HEK293 (cell line): ENCODE data around the gene CCDC102B.

Source experiments
- CTCF ChIA-PET: fragments of 350-600 bp; formaldehyde crosslinking; extraction: SDS; loops from one replicate; lab custom pipeline; 2021; ENCODE audit warnings: antibody characterized with exemption; lab: Yijun Ruan, JAX
- POLR2A ChIA-PET: fragments of 300-600 bp; formaldehyde crosslinking; extraction: SDS; loops from one replicate; lab custom pipeline; 2020; ENCODE audit warnings: antibody characterized with exemption, inconsistent platforms; lab: Yijun Ruan, JAX
- H3K27ac ChIP-seq: fragments of 200-500 bp; sonication (Bioruptor generic); 2 replicates; pipeline ENCODE4 v1.5.1; 2014; ENCODE audit warnings: low read depth, low read length, control low read depth, inconsistent platforms; ENCODE audit errors: extremely low read depth
- H3K36me3 ChIP-seq, 2 experiments: fragments of 200-500 bp in 1 of 2; sonication (Bioruptor generic) in 1 of 2; 1 replicate in 1 of 2; 2 replicates in 1 of 2; pipeline ENCODE4 v1.5.1; 2014 to 2017; ENCODE audit warnings: inconsistent platforms in 2 of 2, low read length in 2 of 2; ENCODE audit not compliant: control insufficient read depth in 2 of 2, insufficient read depth in 1 of 2
- H3K4me1 ChIP-seq: fragments of 200-500 bp; sonication (Bioruptor generic); 2 replicates; pipeline ENCODE4 v1.5.1; 2014; ENCODE audit warnings: mild to moderate bottlenecking, low read length, inconsistent platforms; ENCODE audit not compliant: control insufficient read depth, insufficient read depth
- H3K4me3 ChIP-seq: 2 replicates; pipeline ENCODE4 v1.5.1; 2011; ENCODE audit warnings: low read depth, mild to moderate bottlenecking, control low read depth, low read length, moderate library complexity
- H3K9me3 ChIP-seq: fragments of 200-500 bp; sonication (Bioruptor generic); 2 replicates; pipeline ENCODE4 v1.5.1; 2014; ENCODE audit warnings: low read depth, low read length, inconsistent platforms; ENCODE audit not compliant: control insufficient read depth, insufficient read depth
- HOXC10 ChIP-seq: sonication (generic); formaldehyde crosslinking; IDR thresholded peaks from 2 replicates; pipeline ENCODE4 v1.8.1; 2023; ENCODE audit warnings: mild to moderate bottlenecking, missing genetic modification reagents
- KLF1 ChIP-seq: fragments of 450-650 bp; formaldehyde crosslinking; IDR thresholded peaks from 2 replicates; pipeline ENCODE4 v1.5.1; 2016; ENCODE audit warnings: missing biosample characterization, missing genetic modification characterization
- MZF1 ChIP-seq: fragments of 450-650 bp; formaldehyde crosslinking; IDR thresholded peaks from 2 replicates; pipeline ENCODE4 v1.5.1; 2017; ENCODE audit warnings: missing biosample characterization, missing genetic modification characterization, borderline replicate concordance
- SP2 ChIP-seq: fragments of 450-650 bp; formaldehyde crosslinking; IDR thresholded peaks from 2 replicates; pipeline ENCODE4 v1.5.1; 2016; ENCODE audit warnings: missing biosample characterization, missing genetic modification characterization
- SP3 ChIP-seq: fragments of 450-650 bp; formaldehyde crosslinking; IDR thresholded peaks from 2 replicates; pipeline ENCODE4 v1.5.1; 2016; ENCODE audit warnings: missing biosample characterization, missing genetic modification characterization
- ZBTB1 ChIP-seq: fragments of 450-650 bp; formaldehyde crosslinking; IDR thresholded peaks from 2 replicates; pipeline ENCODE4 v1.5.1; 2016; ENCODE audit warnings: missing biosample characterization, missing genetic modification characterization
- ZNF112 ChIP-seq: fragments of 450-650 bp; formaldehyde crosslinking; IDR thresholded peaks from 2 replicates; pipeline ENCODE4 v1.5.0; 2017; ENCODE audit warnings: missing biosample characterization, missing genetic modification characterization
- ZNF121 ChIP-seq: fragments of 450-650 bp; formaldehyde crosslinking; IDR thresholded peaks from 2 replicates; pipeline ENCODE4 v1.5.1; 2016; ENCODE audit warnings: missing biosample characterization, missing genetic modification characterization
- ZNF133 ChIP-seq: fragments of 450-650 bp; formaldehyde crosslinking; IDR thresholded peaks from 2 replicates; pipeline ENCODE4 v1.5.1; 2016; ENCODE audit warnings: missing biosample characterization, missing genetic modification characterization
- ZNF146 ChIP-seq: fragments of 450-650 bp; formaldehyde crosslinking; IDR thresholded peaks from 2 replicates; pipeline ENCODE4 v1.5.1; 2016; ENCODE audit warnings: missing biosample characterization, missing genetic modification characterization
- ZNF202 ChIP-seq: fragments of 450-650 bp; formaldehyde crosslinking; IDR thresholded peaks from 2 replicates; pipeline ENCODE4 v1.5.1; 2016; ENCODE audit warnings: missing biosample characterization, missing genetic modification characterization, borderline replicate concordance
- ZNF221 ChIP-seq: fragments of 450-650 bp; formaldehyde crosslinking; IDR thresholded peaks from 2 replicates; pipeline ENCODE4 v1.5.1; 2017; ENCODE audit warnings: missing biosample characterization, missing genetic modification characterization, borderline replicate concordance
- ZNF311 ChIP-seq: fragments of 450-650 bp; formaldehyde crosslinking; IDR thresholded peaks from 2 replicates; pipeline ENCODE4 v1.5.1; 2017; ENCODE audit warnings: missing biosample characterization, missing genetic modification characterization, borderline replicate concordance
- ZNF335 ChIP-seq: fragments of 450-650 bp; formaldehyde crosslinking; conservative IDR thresholded peaks from 2 replicates; pipeline ENCODE4 v1.5.1; 2016; ENCODE audit warnings: missing biosample characterization, missing genetic modification characterization
- ZNF404 ChIP-seq: fragments of 450-650 bp; formaldehyde crosslinking; IDR thresholded peaks from 2 replicates; pipeline ENCODE4 v1.5.1; 2017; ENCODE audit warnings: missing biosample characterization, missing genetic modification characterization
- ZNF610 ChIP-seq: fragments of 450-650 bp; formaldehyde crosslinking; IDR thresholded peaks from 2 replicates; pipeline ENCODE4 v1.5.1; 2016; ENCODE audit warnings: missing biosample characterization, missing genetic modification characterization, borderline replicate concordance
- ZNF747 ChIP-seq: fragments of 450-650 bp; formaldehyde crosslinking; IDR thresholded peaks from 2 replicates; pipeline ENCODE4 v1.5.1; 2016; ENCODE audit warnings: missing biosample characterization, missing genetic modification characterization
- TF ChIP-seq, protein P1 (sequence below): fragments of 450-650 bp; formaldehyde crosslinking; IDR thresholded peaks from 2 replicates; pipeline ENCODE4 v1.5.1; 2017; ENCODE audit warnings: missing biosample characterization, missing genetic modification characterization
- TF ChIP-seq, protein P2 (sequence below): fragments of 450-650 bp; formaldehyde crosslinking; IDR thresholded peaks from 2 replicates; pipeline ENCODE4 v1.5.1; 2016; ENCODE audit warnings: missing biosample characterization, missing genetic modification characterization
- TF ChIP-seq, protein P3 (sequence below): fragments of 450-650 bp; formaldehyde crosslinking; IDR thresholded peaks from 2 replicates; pipeline ENCODE4 v1.5.1; 2016; ENCODE audit warnings: missing biosample characterization, missing genetic modification characterization, borderline replicate concordance
- TF ChIP-seq, protein P4 (sequence below): fragments of 450-650 bp; formaldehyde crosslinking; conservative IDR thresholded peaks from 2 replicates; pipeline ENCODE4 v1.5.1; 2016; ENCODE audit warnings: low read depth, missing biosample characterization, missing genetic modification characterization

Gene CCDC102B

DNA sequence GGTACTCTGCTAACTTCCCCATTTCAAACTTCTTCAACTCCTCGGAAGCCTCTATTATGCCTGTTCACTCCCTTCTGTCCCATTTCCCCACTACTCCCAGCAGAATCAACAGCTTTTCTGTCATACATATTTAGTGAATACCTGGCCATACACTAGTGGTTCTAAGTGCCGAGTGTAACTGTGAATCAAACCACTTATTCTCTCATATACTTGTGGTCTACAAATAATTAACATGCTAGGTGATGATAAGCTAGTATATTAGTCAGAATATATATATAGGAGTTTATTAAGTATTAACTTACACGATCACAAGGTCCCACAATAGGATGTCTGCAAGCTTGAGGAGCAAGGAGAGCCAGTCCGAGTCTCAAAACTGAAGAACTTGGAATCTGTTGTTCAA is 150.7 kb downstream of the CCDC102B start:
- H3K4me3 ChIP-seq: no peak overlapping the region
- TF ChIP-seq, protein P1, sequence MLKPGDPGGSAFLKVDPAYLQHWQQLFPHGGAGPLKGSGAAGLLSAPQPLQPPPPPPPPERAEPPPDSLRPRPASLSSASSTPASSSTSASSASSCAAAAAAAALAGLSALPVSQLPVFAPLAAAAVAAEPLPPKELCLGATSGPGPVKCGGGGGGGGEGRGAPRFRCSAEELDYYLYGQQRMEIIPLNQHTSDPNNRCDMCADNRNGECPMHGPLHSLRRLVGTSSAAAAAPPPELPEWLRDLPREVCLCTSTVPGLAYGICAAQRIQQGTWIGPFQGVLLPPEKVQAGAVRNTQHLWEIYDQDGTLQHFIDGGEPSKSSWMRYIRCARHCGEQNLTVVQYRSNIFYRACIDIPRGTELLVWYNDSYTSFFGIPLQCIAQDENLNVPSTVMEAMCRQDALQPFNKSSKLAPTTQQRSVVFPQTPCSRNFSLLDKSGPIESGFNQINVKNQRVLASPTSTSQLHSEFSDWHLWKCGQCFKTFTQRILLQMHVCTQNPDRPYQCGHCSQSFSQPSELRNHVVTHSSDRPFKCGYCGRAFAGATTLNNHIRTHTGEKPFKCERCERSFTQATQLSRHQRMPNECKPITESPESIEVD (tag by site-specific recombination): no peak
- TF ChIP-seq SP2 (no peak), ZNF335 (tag by site-specific recombination) (no peak), ZNF202 (tag by site-specific recombination) (no peak), ZNF112 (tag by site-specific recombination) (no peak), ZNF121 (tag by site-specific recombination) (no peak), ZBTB1 (tag by site-specific recombination) (no peak), ZNF404 (tag by site-specific recombination) (no peak)
- TF ChIP-seq, all 188 proteins: peak for 0
- ChIA-PET POLR2A (no interaction called here), CTCF (no interaction called here)
- H3K36me3 ChIP-seq: no peaks in the 10 kb centered on the region
- H3K9me3 ChIP-seq: no peaks in the 10 kb centered on the region
- no peak overlapping the region for H3K27ac ChIP-seq
- H3K4me1 ChIP-seq: no peaks in the 10 kb centered on the region

DNA sequence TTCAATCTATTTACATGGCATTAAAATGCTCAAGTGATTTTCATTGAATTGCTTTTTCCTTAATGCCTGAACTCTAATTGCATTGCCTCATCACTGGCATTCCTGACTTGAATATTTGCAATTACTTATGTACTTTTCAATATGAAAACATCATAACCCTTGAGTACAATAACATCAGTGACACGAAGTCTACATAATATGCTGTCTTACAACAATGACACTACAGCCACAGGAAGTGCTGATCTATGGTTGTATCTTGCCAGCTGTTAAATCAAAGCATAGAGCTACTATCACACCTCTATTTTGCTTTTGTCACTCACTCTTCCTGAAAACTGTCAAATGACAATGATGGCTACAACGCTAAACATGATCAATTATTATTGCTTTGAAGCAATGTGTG is 156.9 kb downstream of the CCDC102B start:
- H3K27ac ChIP-seq: no peak overlapping the region
- no peak overlapping the region for H3K4me3 ChIP-seq
- H3K36me3 ChIP-seq: no peaks in the 10 kb centered on the region
- H3K4me1 ChIP-seq: no peaks in the 10 kb centered on the region
- CTCF ChIA-PET: no interaction called here
- no peaks in the 10 kb centered on the region for H3K9me3 ChIP-seq
- POLR2A ChIA-PET: no interaction called here
- TF ChIP-seq ZNF146 (tag by site-specific recombination): no peak
- TF ChIP-seq, protein P2, sequence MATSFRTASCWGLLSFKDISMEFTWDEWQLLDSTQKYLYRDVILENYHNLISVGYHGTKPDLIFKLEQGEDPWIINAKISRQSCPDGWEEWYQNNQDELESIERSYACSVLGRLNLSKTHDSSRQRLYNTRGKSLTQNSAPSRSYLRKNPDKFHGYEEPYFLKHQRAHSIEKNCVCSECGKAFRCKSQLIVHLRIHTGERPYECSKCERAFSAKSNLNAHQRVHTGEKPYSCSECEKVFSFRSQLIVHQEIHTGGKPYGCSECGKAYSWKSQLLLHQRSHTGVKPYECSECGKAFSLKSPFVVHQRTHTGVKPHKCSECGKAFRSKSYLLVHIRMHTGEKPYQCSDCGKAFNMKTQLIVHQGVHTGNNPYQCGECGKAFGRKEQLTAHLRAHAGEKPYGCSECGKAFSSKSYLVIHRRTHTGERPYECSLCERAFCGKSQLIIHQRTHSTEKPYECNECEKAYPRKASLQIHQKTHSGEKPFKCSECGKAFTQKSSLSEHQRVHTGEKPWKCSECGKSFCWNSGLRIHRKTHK (tag by site-specific recombination): no peak
- no peak for TF ChIP-seq ZNF133 (tag by site-specific recombination)
- TF ChIP-seq HOXC10 (CRISPR knock-in tag): no peak
- no peak for TF ChIP-seq ZNF221 (tag by site-specific recombination)
- TF ChIP-seq ZNF747 (tag by site-specific recombination): no peak
- TF ChIP-seq ZNF610 (tag by site-specific recombination): no peak
- no peak for TF ChIP-seq ZNF311 (tag by site-specific recombination)
- TF ChIP-seq KLF1: no peak
- TF ChIP-seq, protein P3, sequence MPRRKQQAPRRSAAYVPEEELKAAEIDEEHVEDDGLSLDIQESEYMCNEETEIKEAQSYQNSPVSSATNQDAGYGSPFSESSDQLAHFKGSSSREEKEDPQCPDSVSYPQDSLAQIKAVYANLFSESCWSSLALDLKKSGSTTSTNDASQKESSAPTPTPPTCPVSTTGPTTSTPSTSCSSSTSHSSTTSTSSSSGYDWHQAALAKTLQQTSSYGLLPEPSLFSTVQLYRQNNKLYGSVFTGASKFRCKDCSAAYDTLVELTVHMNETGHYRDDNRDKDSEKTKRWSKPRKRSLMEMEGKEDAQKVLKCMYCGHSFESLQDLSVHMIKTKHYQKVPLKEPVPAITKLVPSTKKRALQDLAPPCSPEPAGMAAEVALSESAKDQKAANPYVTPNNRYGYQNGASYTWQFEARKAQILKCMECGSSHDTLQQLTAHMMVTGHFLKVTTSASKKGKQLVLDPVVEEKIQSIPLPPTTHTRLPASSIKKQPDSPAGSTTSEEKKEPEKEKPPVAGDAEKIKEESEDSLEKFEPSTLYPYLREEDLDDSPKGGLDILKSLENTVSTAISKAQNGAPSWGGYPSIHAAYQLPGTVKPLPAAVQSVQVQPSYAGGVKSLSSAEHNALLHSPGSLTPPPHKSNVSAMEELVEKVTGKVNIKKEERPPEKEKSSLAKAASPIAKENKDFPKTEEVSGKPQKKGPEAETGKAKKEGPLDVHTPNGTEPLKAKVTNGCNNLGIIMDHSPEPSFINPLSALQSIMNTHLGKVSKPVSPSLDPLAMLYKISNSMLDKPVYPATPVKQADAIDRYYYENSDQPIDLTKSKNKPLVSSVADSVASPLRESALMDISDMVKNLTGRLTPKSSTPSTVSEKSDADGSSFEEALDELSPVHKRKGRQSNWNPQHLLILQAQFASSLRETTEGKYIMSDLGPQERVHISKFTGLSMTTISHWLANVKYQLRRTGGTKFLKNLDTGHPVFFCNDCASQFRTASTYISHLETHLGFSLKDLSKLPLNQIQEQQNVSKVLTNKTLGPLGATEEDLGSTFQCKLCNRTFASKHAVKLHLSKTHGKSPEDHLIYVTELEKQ (tag by site-specific recombination): no peak
- TF ChIP-seq, protein P4, sequence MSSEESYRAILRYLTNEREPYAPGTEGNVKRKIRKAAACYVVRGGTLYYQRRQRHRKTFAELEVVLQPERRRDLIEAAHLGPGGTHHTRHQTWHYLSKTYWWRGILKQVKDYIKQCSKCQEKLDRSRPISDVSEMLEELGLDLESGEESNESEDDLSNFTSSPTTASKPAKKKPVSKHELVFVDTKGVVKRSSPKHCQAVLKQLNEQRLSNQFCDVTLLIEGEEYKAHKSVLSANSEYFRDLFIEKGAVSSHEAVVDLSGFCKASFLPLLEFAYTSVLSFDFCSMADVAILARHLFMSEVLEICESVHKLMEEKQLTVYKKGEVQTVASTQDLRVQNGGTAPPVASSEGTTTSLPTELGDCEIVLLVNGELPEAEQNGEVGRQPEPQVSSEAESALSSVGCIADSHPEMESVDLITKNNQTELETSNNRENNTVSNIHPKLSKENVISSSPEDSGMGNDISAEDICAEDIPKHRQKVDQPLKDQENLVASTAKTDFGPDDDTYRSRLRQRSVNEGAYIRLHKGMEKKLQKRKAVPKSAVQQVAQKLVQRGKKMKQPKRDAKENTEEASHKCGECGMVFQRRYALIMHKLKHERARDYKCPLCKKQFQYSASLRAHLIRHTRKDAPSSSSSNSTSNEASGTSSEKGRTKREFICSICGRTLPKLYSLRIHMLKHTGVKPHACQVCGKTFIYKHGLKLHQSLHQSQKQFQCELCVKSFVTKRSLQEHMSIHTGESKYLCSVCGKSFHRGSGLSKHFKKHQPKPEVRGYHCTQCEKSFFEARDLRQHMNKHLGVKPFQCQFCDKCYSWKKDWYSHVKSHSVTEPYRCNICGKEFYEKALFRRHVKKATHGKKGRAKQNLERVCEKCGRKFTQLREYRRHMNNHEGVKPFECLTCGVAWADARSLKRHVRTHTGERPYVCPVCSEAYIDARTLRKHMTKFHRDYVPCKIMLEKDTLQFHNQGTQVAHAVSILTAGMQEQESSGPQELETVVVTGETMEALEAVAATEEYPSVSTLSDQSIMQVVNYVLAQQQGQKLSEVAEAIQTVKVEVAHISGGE (tag by site-specific recombination): no peak
- TF ChIP-seq SP3 (tag by site-specific recombination): no peak
- TF ChIP-seq MZF1 (tag by site-specific recombination): no peak
